H9 (cell line): Measurements from ENCODE around the gene RAB39A. TPM values are rescaled to one million over a fixed set of nuclear protein-coding genes. Genes with fewer than 3 reads are reported as not detected.

Experiments used
- DNase-seq: peaks from one replicate; pipeline ENCODE4 v3.0.0-alpha.2; 2017
- H2AFZ ChIP-seq: one replicate; pipeline ENCODE4 v1.6.1; 2013; ENCODE audit warnings: mild to moderate bottlenecking, low read length, control low read depth, moderate library complexity
- H2AK5ac ChIP-seq: 2 replicates; pipeline ENCODE4 v1.6.1; 2013; ENCODE audit warnings: low read length, control low read depth, mixed read lengths; ENCODE audit not compliant: insufficient read length
- H2BK120ac ChIP-seq: one replicate; pipeline ENCODE4 v1.6.1; 2013; ENCODE audit warnings: low read depth, mild to moderate bottlenecking, low read length, control low read depth, inconsistent platforms; ENCODE audit not compliant: poor library complexity, severe bottlenecking
- H2BK12ac ChIP-seq: 2 replicates; pipeline ENCODE4 v1.6.1; 2013; ENCODE audit warnings: low read length, control low read depth, mixed read lengths, low read depth; ENCODE audit not compliant: insufficient read length
- H2BK15ac ChIP-seq: 2 replicates; pipeline ENCODE4 v1.6.1; 2013; ENCODE audit warnings: low read depth, low read length, control low read depth
- H2BK20ac ChIP-seq: one replicate; pipeline ENCODE4 v1.6.1; 2013; ENCODE audit warnings: low read depth, mild to moderate bottlenecking, low read length, control low read depth, inconsistent platforms; ENCODE audit not compliant: poor library complexity, severe bottlenecking
- H2BK5ac ChIP-seq: 2 replicates; pipeline ENCODE4 v1.6.1; 2013; ENCODE audit warnings: low read length, control low read depth, mixed read lengths; ENCODE audit not compliant: insufficient read length
- H3K14ac ChIP-seq: 2 replicates; pipeline ENCODE4 v1.6.1; 2013; ENCODE audit warnings: low read length, control low read depth; ENCODE audit not compliant: insufficient read depth
- H3K18ac ChIP-seq: 2 replicates; pipeline ENCODE4 v1.6.1; 2013; ENCODE audit warnings: low read depth, mild to moderate bottlenecking, mixed read lengths, low read length, control low read depth; ENCODE audit not compliant: insufficient read length
- H3K23ac ChIP-seq: 2 replicates; pipeline ENCODE4 v1.6.1; 2013; ENCODE audit warnings: low read length, control low read depth, mixed read lengths, low read depth; ENCODE audit not compliant: insufficient read length
- H3K23me2 ChIP-seq: 2 replicates; pipeline ENCODE4 v1.6.1; 2013; ENCODE audit warnings: low read depth, mild to moderate bottlenecking, mixed read lengths, low read length, control low read depth; ENCODE audit not compliant: insufficient read length, poor library complexity, severe bottlenecking
- H3K27ac ChIP-seq: 2 replicates; pipeline ENCODE4 v1.5.1; 2013; ENCODE audit warnings: low read length, control low read depth, mixed read lengths, low read depth; ENCODE audit not compliant: insufficient read length
- H3K27me3 ChIP-seq: 2 replicates; pipeline ENCODE4 v1.6.1; 2013; ENCODE audit warnings: low read length, control low read depth, inconsistent platforms; ENCODE audit not compliant: insufficient read depth
- H3K4ac ChIP-seq: 2 replicates; pipeline ENCODE4 v1.6.1; 2013; ENCODE audit warnings: low read depth, mild to moderate bottlenecking, control low read depth, inconsistent platforms, low read length, moderate library complexity
- H3K4me1 ChIP-seq: 2 replicates; pipeline ENCODE4 v1.6.1; 2013; ENCODE audit warnings: low read length, control low read depth, inconsistent platforms; ENCODE audit not compliant: insufficient read depth
- H3K4me2 ChIP-seq: 2 replicates; pipeline ENCODE4 v1.6.1; 2013; ENCODE audit warnings: low read length, control low read depth, mixed read lengths; ENCODE audit not compliant: insufficient read length, insufficient read depth
- H3K56ac ChIP-seq: 2 replicates; pipeline ENCODE4 v1.6.1; 2013; ENCODE audit warnings: low read depth, mild to moderate bottlenecking, mixed read lengths, low read length, control low read depth; ENCODE audit not compliant: insufficient read length
- H3K79me1 ChIP-seq: 2 replicates; pipeline ENCODE4 v1.6.1; 2013; ENCODE audit warnings: low read depth, mild to moderate bottlenecking, moderate library complexity, low read length, control low read depth, inconsistent platforms; ENCODE audit not compliant: insufficient read depth, poor library complexity, severe bottlenecking
- H3K79me2 ChIP-seq: 2 replicates; pipeline ENCODE4 v1.6.1; 2013; ENCODE audit warnings: low read length, control low read depth, inconsistent platforms; ENCODE audit not compliant: insufficient read depth
- H3K9ac ChIP-seq: 2 replicates; pipeline ENCODE4 v1.6.1; 2013; ENCODE audit warnings: low read length, control low read depth, mixed read lengths; ENCODE audit not compliant: insufficient read length; ENCODE audit errors: extremely low read depth
- H3K9me3 ChIP-seq: one replicate; pipeline ENCODE4 v1.6.1; 2013; ENCODE audit warnings: low read depth, low read length, inconsistent platforms; ENCODE audit not compliant: control insufficient read depth
- H3T11ph ChIP-seq: one replicate; pipeline ENCODE4 v1.6.1; 2013; ENCODE audit warnings: mild to moderate bottlenecking, low read length, control low read depth, inconsistent platforms
- H4K20me1 ChIP-seq: one replicate; pipeline ENCODE4 v1.6.1; 2013; ENCODE audit not compliant: control insufficient read depth, insufficient read length, insufficient read depth
- H4K5ac ChIP-seq: 2 replicates; pipeline ENCODE4 v1.6.1; 2013; ENCODE audit warnings: low read depth, mild to moderate bottlenecking, mixed read lengths, low read length, control low read depth; ENCODE audit not compliant: insufficient read length
- H4K8ac ChIP-seq: replicated peaks from 2 replicates; pipeline ENCODE4 v1.6.1; 2013; ENCODE audit warnings: low read length, control low read depth, mixed read lengths, low read depth; ENCODE audit not compliant: insufficient read length
- H4K91ac ChIP-seq: 2 replicates; pipeline ENCODE4 v1.6.1; 2013; ENCODE audit warnings: low read depth, mild to moderate bottlenecking, moderate library complexity, mixed read lengths, low read length, control low read depth; ENCODE audit not compliant: insufficient read length
- H3K27ac Mint-ChIP-seq, 3 experiments: 2 replicates in 2 of 3; 3 replicates in 1 of 3; pipeline ENCODE4 v1.8.0; 2020 to 2021; ENCODE audit warnings: mixed read lengths in 3 of 3, mild to moderate bottlenecking in 1 of 3, moderate library complexity in 1 of 3
- H3K27me3 Mint-ChIP-seq: 2 replicates; pipeline ENCODE4 v1.8.0; 2021; ENCODE audit warnings: low read depth, mild to moderate bottlenecking, moderate library complexity, mixed read lengths
- H3K36me3 Mint-ChIP-seq, 3 experiments: 2 replicates in 2 of 3; 3 replicates in 1 of 3; pipeline ENCODE4 v1.8.0; 2020 to 2021; ENCODE audit warnings: low read depth in 3 of 3, mixed read lengths in 3 of 3; ENCODE audit not compliant: insufficient read depth in 1 of 3
- H3K4me1 Mint-ChIP-seq, 2 experiments: 2 replicates each; pipeline ENCODE4 v1.8.0; 2020; ENCODE audit warnings: mixed read lengths in 2 of 2
- H3K4me3 Mint-ChIP-seq, 2 experiments: 2 replicates in 1 of 2; 3 replicates in 1 of 2; pipeline ENCODE4 v1.8.0; 2020 to 2021; ENCODE audit warnings: mild to moderate bottlenecking in 2 of 2, mixed read lengths in 2 of 2, moderate library complexity in 1 of 2
- H3K9me3 Mint-ChIP-seq, 2 experiments: 2 replicates in 1 of 2; 3 replicates in 1 of 2; pipeline ENCODE4 v1.8.0; 2020; ENCODE audit warnings: mild to moderate bottlenecking in 2 of 2, mixed read lengths in 2 of 2, moderate library complexity in 1 of 2
- CTCF ChIP-seq: fragments of 200-600 bp; sonication (generic); conservative IDR thresholded peaks from 3 replicates; pipeline ENCODE4 v1.8.0; 2021; ENCODE audit warnings: antibody characterized with exemption, mild to moderate bottlenecking
- WGBS: extraction: QIAGEN DNeasy Blood & Tissue Kit; methylation state at CpG from one replicate; pipeline ENCODE4 v1.1.7; 2013; ENCODE audit warnings: missing lambda C conversion rate, low lambda C conversion rate, mixed read lengths; ENCODE audit not compliant: insufficient read length; ENCODE audit errors: extremely low coverage; 5-methylcytosine and 5-hydroxymethylcytosine counted together
- total RNA-seq: library from RNA; stranded (reverse); gene quantifications from 2 replicates; pipeline ENCODE4 v1.2.1, GENCODE V29; 2021

Gene RAB39A
- total RNA-seq, 1 experiment from 2014 or later: 9.7 TPM

- H2AK5ac ChIP-seq: no peak overlapping the region
- H3K23me2 ChIP-seq: no peaks in the 10 kb centered on the region
- no peak overlapping the region for H2AFZ ChIP-seq
- no peak overlapping the region for H3K14ac ChIP-seq
- no peak overlapping the region for H2BK20ac ChIP-seq
- Mint-ChIP-seq H3K36me3 (peaks cover 0 to 2% (median 0%) of the 10 kb centered on the region in 3 experiments; a peak in 2 of 7 replicates), H3K4me1 (peaks cover 2 to 9% of the 10 kb centered on the region in 2 experiments), H3K4me3 (0 out of 5 replicates have a peak overlapping the region, but pooled peaks of 1 of the 2 experiments have one; percentile 7), H3K9me3 (peaks cover 2 to 3% of the 10 kb centered on the region in 2 experiments; a peak in 3 of 5 replicates), H3K27ac (peak overlapping the region in 1 of 3 experiments; percentile 77; a peak in 2 of 7 replicates), H3K27me3 (no peaks in the 10 kb centered on the region)
- H2BK15ac ChIP-seq: no peak overlapping the region
- H3K56ac ChIP-seq: no peak overlapping the region
- no peak overlapping the region for H3K9ac ChIP-seq
- H4K8ac ChIP-seq: no peak overlapping the region
- no peaks in the 10 kb centered on the region for H3K79me2 ChIP-seq
- H3K23ac ChIP-seq: no peak overlapping the region
- DNase-seq: peak; percentile 77
- H3K4ac ChIP-seq: no peak overlapping the region
- peak; percentile 89 for TF ChIP-seq CTCF
- H2BK120ac ChIP-seq: no peak overlapping the region
- H3K27me3 ChIP-seq: no peaks in the 10 kb centered on the region
- no peak overlapping the region for H3T11ph ChIP-seq
- H3K18ac ChIP-seq: no peak overlapping the region
- WGBS: no CpG with 5 or more reads among the region's 13 CpGs
- no peak overlapping the region for H3K27ac ChIP-seq
- no peak overlapping the region for H2BK5ac ChIP-seq
- no peak overlapping the region for H2BK12ac ChIP-seq
- H3K9me3 ChIP-seq: no peaks in the 10 kb centered on the region
- H4K91ac ChIP-seq: no peak overlapping the region
- H4K20me1 ChIP-seq: no peaks in the 10 kb centered on the region
- no peak overlapping the region for H3K4me2 ChIP-seq
- no peaks in the 10 kb centered on the region for H3K4me1 ChIP-seq
- H4K5ac ChIP-seq: no peak overlapping the region
- H3K79me1 ChIP-seq: no peaks in the 10 kb centered on the region
Measured at GRCh38 chr11:107916671-107917241, 11.5 kb upstream of the RAB39A start.
